Measurements from ENCODE around the gene FOXQ1. TPM values are rescaled to one million over a fixed set of nuclear protein-coding genes. Genes with fewer than 3 reads are reported as not detected.
A peak's percentile ranks its signal among the peaks of the same experiment; 100 is the strongest.

FOXQ1 gene
- total RNA-seq (not detected), polyA plus RNA-seq (not detected)

- intact Hi-C loops (cut with micrococcal nuclease), result no loop called here
- H3K9me3 ChIP-seq (ENCODE audit: control insufficient read depth in 1 of 2, low read length in 2 of 2), result no peaks in the 10 kb centered on the region
- H3K27ac ChIP-seq (ENCODE audit: low read depth, low read length), result no peak within 1 kb of the TSS
- Mint-ChIP-seq H3K4me3 (peak within 1 kb of the TSS; percentile 52 to 87 (median 66)), H3K27me3 (peaks cover 42 to 58% of the 10 kb centered on the region in 2 donors), H3K36me3 (no peaks in the 10 kb centered on the region), H3K27ac (no peak within 1 kb of the TSS), H3K4me1 (peaks cover 17 to 39% (median 29%) of the 10 kb centered on the region in 4 donors), H3K9me3 (peaks cover 0 to 5% (median under 1%) of the 10 kb centered on the region in 8 donors)
- H3K36me3 ChIP-seq (ENCODE audit: insufficient read depth, low read length), result no peaks in the 10 kb centered on the region
- H3K27me3 ChIP-seq (ENCODE audit: insufficient read depth, low read length), result peaks cover 18% of the 10 kb centered on the region
- H3K4me3 ChIP-seq (ENCODE audit: low read length in 2 of 2), result no peak within 1 kb of the TSS
- peaks cover 10% of the 10 kb centered on the region for H3K4me1 ChIP-seq (ENCODE audit: insufficient read depth, low read length)
- DNase-seq, result no peak
- POLR2A ChIA-PET (ENCODE audit: partially characterized antibody), result no interaction called here
- CTCF ChIA-PET (ENCODE audit: partially characterized antibody), result no interaction called here
Observed at GRCh38 chr6:1311400-1312202, at the start of gene FOXQ1. Gene FOXQ1 (plus strand): TSS chr6:1312098. CDS start chr6:1312705, 607 bp downstream.

- Mint-ChIP-seq H3K9me3 (no peaks in the 10 kb centered on the region), H3K36me3 (no peaks in the 10 kb centered on the region), H3K27me3 (peaks cover 2 to 17% of the 10 kb centered on the region in 2 donors), H3K4me1 (no peaks in the 10 kb centered on the region), H3K27ac (no peak overlapping the region), H3K4me3 (no peak overlapping the region)
- no peaks in the 10 kb centered on the region for H3K9me3 ChIP-seq (ENCODE audit: control insufficient read depth in 1 of 2, low read length in 2 of 2)
- CTCF ChIA-PET (ENCODE audit: partially characterized antibody), result no interaction called here
- H3K36me3 ChIP-seq (ENCODE audit: insufficient read depth, low read length), result no peaks in the 10 kb centered on the region
- POLR2A ChIA-PET (ENCODE audit: partially characterized antibody), result no interaction called here
- H3K4me3 ChIP-seq (ENCODE audit: low read length in 2 of 2), result no peak overlapping the region
- no peaks in the 10 kb centered on the region for H3K27me3 ChIP-seq (ENCODE audit: insufficient read depth, low read length)
- no peaks in the 10 kb centered on the region for H3K4me1 ChIP-seq (ENCODE audit: insufficient read depth, low read length)
- intact Hi-C loops (cut with micrococcal nuclease), result no loop called here
- DNase-seq, result no peak
- no peak overlapping the region for H3K27ac ChIP-seq (ENCODE audit: low read depth, low read length)
Observed at GRCh38 chr6:1262704-1263038, 49.2 kb upstream of the FOXQ1 start.

GRCh38 chr6:1263039-1263849 lies 48.7 kb upstream of the FOXQ1 start:
- ChIA-PET CTCF (ENCODE audit: partially characterized antibody) (no interaction called here), POLR2A (ENCODE audit: partially characterized antibody) (no interaction called here)
- intact Hi-C loops (cut with micrococcal nuclease), result no loop called here
- no peak overlapping the region for H3K27ac ChIP-seq (ENCODE audit: low read depth, low read length)
- H3K36me3 ChIP-seq (ENCODE audit: insufficient read depth, low read length), result no peaks in the 10 kb centered on the region
- H3K4me1 ChIP-seq (ENCODE audit: insufficient read depth, low read length), result no peaks in the 10 kb centered on the region
- Mint-ChIP-seq H3K27me3 (peaks cover 2 to 17% of the 10 kb centered on the region in 2 donors), H3K27ac (no peak overlapping the region), H3K9me3 (no peaks in the 10 kb centered on the region), H3K4me1 (no peaks in the 10 kb centered on the region), H3K36me3 (no peaks in the 10 kb centered on the region), H3K4me3 (no peak overlapping the region)
- H3K9me3 ChIP-seq (ENCODE audit: control insufficient read depth in 1 of 2, low read length in 2 of 2), result no peaks in the 10 kb centered on the region
- no peak for DNase-seq
- no peaks in the 10 kb centered on the region for H3K27me3 ChIP-seq (ENCODE audit: insufficient read depth, low read length)
- no peak overlapping the region for H3K4me3 ChIP-seq (ENCODE audit: low read length in 2 of 2)

- intact Hi-C loops (cut with micrococcal nuclease), result no loop called here
- Histone ChIP-seq H3K4me3 (ENCODE audit: low read length in 2 of 2) (no peak overlapping the region), H3K27me3 (ENCODE audit: insufficient read depth, low read length) (no peaks in the 10 kb centered on the region), H3K9me3 (ENCODE audit: control insufficient read depth in 1 of 2, low read length in 2 of 2) (no peaks in the 10 kb centered on the region), H3K4me1 (ENCODE audit: insufficient read depth, low read length) (no peaks in the 10 kb centered on the region), H3K36me3 (ENCODE audit: insufficient read depth, low read length) (no peaks in the 10 kb centered on the region), H3K27ac (ENCODE audit: low read depth, low read length) (no peak overlapping the region)
- Mint-ChIP-seq H3K36me3 (no peaks in the 10 kb centered on the region), H3K4me3 (no peak overlapping the region), H3K4me1 (no peaks in the 10 kb centered on the region), H3K27ac (no peak overlapping the region), H3K9me3 (no peaks in the 10 kb centered on the region), H3K27me3 (peaks cover 3 to 17% of the 10 kb centered on the region in 2 donors)
- ChIA-PET POLR2A (ENCODE audit: partially characterized antibody) (no interaction called here), CTCF (ENCODE audit: partially characterized antibody) (no interaction called here)
- no peak for DNase-seq
Observed at GRCh38 chr6:1263850-1264377, 48.0 kb upstream of the FOXQ1 start.

- POLR2A ChIA-PET (ENCODE audit: partially characterized antibody), result no interaction called here
- Mint-ChIP-seq H3K27me3 (peaks cover 3 to 16% of the 10 kb centered on the region in 2 donors), H3K27ac (no peak overlapping the region), H3K9me3 (no peaks in the 10 kb centered on the region), H3K36me3 (no peaks in the 10 kb centered on the region), H3K4me1 (no peaks in the 10 kb centered on the region), H3K4me3 (no peak overlapping the region)
- Histone ChIP-seq H3K9me3 (ENCODE audit: control insufficient read depth in 1 of 2, low read length in 2 of 2) (no peaks in the 10 kb centered on the region), H3K27ac (ENCODE audit: low read depth, low read length) (no peak overlapping the region), H3K36me3 (ENCODE audit: insufficient read depth, low read length) (no peaks in the 10 kb centered on the region), H3K4me1 (ENCODE audit: insufficient read depth, low read length) (no peaks in the 10 kb centered on the region), H3K27me3 (ENCODE audit: insufficient read depth, low read length) (no peaks in the 10 kb centered on the region), H3K4me3 (ENCODE audit: low read length in 2 of 2) (no peak overlapping the region)
- DNase-seq, result no peak
- CTCF ChIA-PET (ENCODE audit: partially characterized antibody), result no interaction called here
- intact Hi-C loops (cut with micrococcal nuclease), result no loop called here
Observed at GRCh38 chr6:1264619-1265445, 47.1 kb upstream of the FOXQ1 start.

GRCh38 chr6:1266686-1267056 lies 45.2 kb upstream of the FOXQ1 start:
- H3K4me3 Mint-ChIP-seq, result no peak overlapping the region

More at GRCh38 chr6:1266686-1267056, 45.2 kb upstream of the FOXQ1 start:
- no peaks in the 10 kb centered on the region for H3K4me1 Mint-ChIP-seq
- H3K27ac Mint-ChIP-seq, result no peak overlapping the region
- Histone ChIP-seq H3K27me3 (ENCODE audit: insufficient read depth, low read length) (no peaks in the 10 kb centered on the region), H3K4me1 (ENCODE audit: insufficient read depth, low read length) (no peaks in the 10 kb centered on the region), H3K36me3 (ENCODE audit: insufficient read depth, low read length) (no peaks in the 10 kb centered on the region), H3K27ac (ENCODE audit: low read depth, low read length) (no peak overlapping the region), H3K4me3 (ENCODE audit: low read length in 2 of 2) (no peak overlapping the region), H3K9me3 (ENCODE audit: control insufficient read depth in 1 of 2, low read length in 2 of 2) (no peaks in the 10 kb centered on the region)
- peaks cover 0 to 3% (median 0%) of the 10 kb centered on the region in 8 donors for H3K9me3 Mint-ChIP-seq
- intact Hi-C loops (cut with micrococcal nuclease), result no loop called here
- CTCF ChIA-PET (ENCODE audit: partially characterized antibody), result no interaction called here
- no peak for DNase-seq
- H3K36me3 Mint-ChIP-seq, result no peaks in the 10 kb centered on the region
- POLR2A ChIA-PET (ENCODE audit: partially characterized antibody), result no interaction called here
- peaks cover 8 to 18% of the 10 kb centered on the region in 2 donors for H3K27me3 Mint-ChIP-seq

All from CD4-positive, alpha-beta memory T cell (primary cell).